ENCODE data around the gene TNS3.

Gene TNS3

GRCh38 chr7:47280114-47280513 lies 301.8 kb downstream of the TNS3 start:
- no peaks in the 10 kb centered on the region for H3K9me3 ChIP-seq (ENCODE audit: low read depth, low read length)
- no peak for DNase-seq (ENCODE audit: low read depth, low spot score)
- no peak overlapping the region for H3K27ac ChIP-seq
- TF ChIP-seq EZH2 (IDR thresholded peaks at IDR 0.05) (no peak), POLR2AphosphoS5 (IDR thresholded peaks at IDR 0.05; ENCODE audit: borderline replicate concordance, low read depth, low read length) (no peak), FOXP2 (optimal IDR thresholded peaks at IDR 0.05; ENCODE audit: control extremely low read depth, extremely low read length, insufficient read depth) (no peak)
- no peak overlapping the region for H3K9ac ChIP-seq (ENCODE audit: insufficient read length)
- no peaks in the 10 kb centered on the region for H3K36me3 ChIP-seq (ENCODE audit: insufficient read depth, low read length)
- H3K4me3 ChIP-seq, result no peak overlapping the region

- H3K27ac ChIP-seq, result no peak overlapping the region
Measured at GRCh38 chr7:47278043-47278442, 303.9 kb downstream of the TNS3 start.

GRCh38 chr7:47277321-47277781 lies 304.6 kb downstream of the TNS3 start:
- Histone ChIP-seq H3K9ac (ENCODE audit: insufficient read length) (no peak overlapping the region), H3K36me3 (ENCODE audit: insufficient read depth, low read length) (no peaks in the 10 kb centered on the region), H3K27ac (no peak overlapping the region), H3K9me3 (ENCODE audit: low read depth, low read length) (no peaks in the 10 kb centered on the region), H3K4me3 (no peak overlapping the region)
- TF ChIP-seq FOXP2 (optimal IDR thresholded peaks at IDR 0.05; ENCODE audit: control extremely low read depth, extremely low read length, insufficient read depth) (no peak), POLR2AphosphoS5 (IDR thresholded peaks at IDR 0.05; ENCODE audit: borderline replicate concordance, low read depth, low read length) (no peak), EZH2 (IDR thresholded peaks at IDR 0.05) (no peak)
- no peak for DNase-seq (ENCODE audit: low read depth, low spot score)

More at GRCh38 chr7:47278043-47278442, 303.9 kb downstream of the TNS3 start:
- TF ChIP-seq EZH2 (IDR thresholded peaks at IDR 0.05), result no peak
- TF ChIP-seq FOXP2 (optimal IDR thresholded peaks at IDR 0.05; ENCODE audit: control extremely low read depth, extremely low read length, insufficient read depth), result no peak
- no peak for TF ChIP-seq POLR2AphosphoS5 (IDR thresholded peaks at IDR 0.05; ENCODE audit: borderline replicate concordance, low read depth, low read length)
- no peak overlapping the region for H3K4me3 ChIP-seq
- DNase-seq (ENCODE audit: low read depth, low spot score), result no peak
- no peaks in the 10 kb centered on the region for H3K9me3 ChIP-seq (ENCODE audit: low read depth, low read length)
- H3K36me3 ChIP-seq (ENCODE audit: insufficient read depth, low read length), result no peaks in the 10 kb centered on the region
- H3K9ac ChIP-seq (ENCODE audit: insufficient read length), result no peak overlapping the region

- DNase-seq (ENCODE audit: low read depth, low spot score), result no peak
- Histone ChIP-seq H3K4me3 (no peak overlapping the region), H3K27ac (no peak overlapping the region), H3K9me3 (ENCODE audit: low read depth, low read length) (no peaks in the 10 kb centered on the region), H3K9ac (ENCODE audit: insufficient read length) (no peak overlapping the region), H3K36me3 (ENCODE audit: insufficient read depth, low read length) (no peaks in the 10 kb centered on the region)
- TF ChIP-seq POLR2AphosphoS5 (IDR thresholded peaks at IDR 0.05; ENCODE audit: borderline replicate concordance, low read depth, low read length) (no peak), FOXP2 (optimal IDR thresholded peaks at IDR 0.05; ENCODE audit: control extremely low read depth, extremely low read length, insufficient read depth) (no peak)
Measured at GRCh38 chr7:47273974-47274766, 307.7 kb downstream of the TNS3 start.

- Histone ChIP-seq H3K9ac (ENCODE audit: insufficient read length) (no peak overlapping the region), H3K9me3 (ENCODE audit: low read depth, low read length) (no peaks in the 10 kb centered on the region), H3K27ac (no peak overlapping the region), H3K36me3 (ENCODE audit: insufficient read depth, low read length) (no peaks in the 10 kb centered on the region), H3K4me3 (no peak overlapping the region)
- no peak for TF ChIP-seq FOXP2 (optimal IDR thresholded peaks at IDR 0.05; ENCODE audit: control extremely low read depth, extremely low read length, insufficient read depth)
- no peak for TF ChIP-seq POLR2AphosphoS5 (IDR thresholded peaks at IDR 0.05; ENCODE audit: borderline replicate concordance, low read depth, low read length)
- TF ChIP-seq EZH2 (IDR thresholded peaks at IDR 0.05), result no peak
- DNase-seq (ENCODE audit: low read depth, low spot score), result no peak
Measured at GRCh38 chr7:47273088-47273487, 308.8 kb downstream of the TNS3 start.

GRCh38 chr7:47271749-47272148 lies 310.2 kb downstream of the TNS3 start:
- TF ChIP-seq POLR2AphosphoS5 (IDR thresholded peaks at IDR 0.05; ENCODE audit: borderline replicate concordance, low read depth, low read length) (no peak), EZH2 (IDR thresholded peaks at IDR 0.05) (no peak), FOXP2 (optimal IDR thresholded peaks at IDR 0.05; ENCODE audit: control extremely low read depth, extremely low read length, insufficient read depth) (no peak)
- H3K27ac ChIP-seq, result no peak overlapping the region

GRCh38 chr7:47268851-47269836 lies 312.8 kb downstream of the TNS3 start:
- Histone ChIP-seq H3K27ac (no peak overlapping the region), H3K9ac (ENCODE audit: insufficient read length) (no peak overlapping the region), H3K9me3 (ENCODE audit: low read depth, low read length) (no peaks in the 10 kb centered on the region), H3K4me3 (no peak overlapping the region), H3K36me3 (ENCODE audit: insufficient read depth, low read length) (no peaks in the 10 kb centered on the region)
- TF ChIP-seq FOXP2 (optimal IDR thresholded peaks at IDR 0.05; ENCODE audit: control extremely low read depth, extremely low read length, insufficient read depth) (no peak), POLR2AphosphoS5 (IDR thresholded peaks at IDR 0.05; ENCODE audit: borderline replicate concordance, low read depth, low read length) (no peak), EZH2 (IDR thresholded peaks at IDR 0.05) (no peak)
- DNase-seq (ENCODE audit: low read depth, low spot score), result no peak

More at GRCh38 chr7:47271749-47272148, 310.2 kb downstream of the TNS3 start:
- H3K4me3 ChIP-seq, result no peak overlapping the region
- H3K9ac ChIP-seq (ENCODE audit: insufficient read length), result no peak overlapping the region
- H3K36me3 ChIP-seq (ENCODE audit: insufficient read depth, low read length), result no peaks in the 10 kb centered on the region
- no peak for DNase-seq (ENCODE audit: low read depth, low spot score)
- no peaks in the 10 kb centered on the region for H3K9me3 ChIP-seq (ENCODE audit: low read depth, low read length)

GRCh38 chr7:47267346-47267745 lies 314.6 kb downstream of the TNS3 start:
- no peak for DNase-seq (ENCODE audit: low read depth, low spot score)
- TF ChIP-seq FOXP2 (optimal IDR thresholded peaks at IDR 0.05; ENCODE audit: control extremely low read depth, extremely low read length, insufficient read depth) (no peak), EZH2 (IDR thresholded peaks at IDR 0.05) (no peak), POLR2AphosphoS5 (IDR thresholded peaks at IDR 0.05; ENCODE audit: borderline replicate concordance, low read depth, low read length) (no peak)
- Histone ChIP-seq H3K27ac (no peak overlapping the region), H3K9me3 (ENCODE audit: low read depth, low read length) (no peaks in the 10 kb centered on the region), H3K4me3 (no peak overlapping the region), H3K36me3 (ENCODE audit: insufficient read depth, low read length) (no peaks in the 10 kb centered on the region), H3K9ac (ENCODE audit: insufficient read length) (no peak overlapping the region)
